Spleen (tissue), 11 donors: Measurements from ENCODE around the gene PCYT1A. TPM values are rescaled to one million over a fixed set of nuclear protein-coding genes. Genes with fewer than 3 reads are reported as not detected.

Experiments
- DNase-seq: peaks from one replicate; pipeline ENCODE4 v3.0.0-alpha.2; 2020
- H3K27ac ChIP-seq, 8 donors: fragments of 200-600 bp; sonication (generic) in 7 of 8; 1 replicate in 4 of 8; 2 replicates in 4 of 8; pipeline versions ENCODE4 v1.5.0 to v1.8.0; 2016 to 2021; ENCODE audit warnings: inconsistent platforms in 4 of 8, mild to moderate bottlenecking in 4 of 8, moderate library complexity in 1 of 8
- H3K27me3 ChIP-seq, 7 donors: fragments of 200-600 bp; sonication (generic) in 6 of 7; replicated peaks in 1 of 7; 1 replicate in 4 of 7; 2 replicates in 3 of 7; pipeline versions ENCODE4 v1.5.0 to v1.8.0; 2016 to 2021; ENCODE audit warnings: inconsistent platforms in 3 of 7, mild to moderate bottlenecking in 1 of 7
- H3K36me3 ChIP-seq, 6 donors: fragments of 200-600 bp; sonication (generic) in 5 of 6; 1 replicate in 4 of 6; 2 replicates in 2 of 6; pipeline versions ENCODE4 v1.5.0 to v1.8.0; 2016 to 2021; ENCODE audit warnings: inconsistent platforms in 2 of 6
- H3K4me1 ChIP-seq, 6 donors: fragments of 200-600 bp; sonication (generic) in 5 of 6; 1 replicate in 3 of 6; 2 replicates in 3 of 6; pipeline versions ENCODE4 v1.5.0 to v1.8.0; 2016 to 2021; ENCODE audit warnings: inconsistent platforms in 3 of 6
- H3K4me3 ChIP-seq, 8 donors: fragments of 200-600 bp; sonication (generic) in 7 of 8; 1 replicate in 4 of 8; 2 replicates in 4 of 8; pipeline versions ENCODE4 v1.5.0 to v1.8.0; 2016 to 2021; ENCODE audit warnings: inconsistent platforms in 4 of 8, mild to moderate bottlenecking in 4 of 8, moderate library complexity in 2 of 8
- H3K9me3 ChIP-seq, 8 donors: fragments of 200-600 bp; sonication (generic) in 7 of 8; 1 replicate in 4 of 8; 2 replicates in 4 of 8; pipeline versions ENCODE4 v1.5.0 to v1.8.0; 2016 to 2021; ENCODE audit warnings: inconsistent platforms in 4 of 8
- POLR2A ChIP-seq, 3 donors: fragments of 450-650 bp; IDR thresholded peaks; one replicate each; pipeline ENCODE4 v1.5.1; 2017; ENCODE audit warnings: antibody characterized with exemption in 3 of 3, mild to moderate bottlenecking in 1 of 3
- POLR2AphosphoS5 ChIP-seq, 3 donors: sonication (generic); formaldehyde crosslinking; IDR thresholded peaks; one replicate each; pipeline ENCODE4 v1.5.1; 2017; ENCODE audit warnings: antibody characterized with exemption in 3 of 3
- WGBS, 5 donors: extraction: QIAGEN DNeasy Blood & Tissue Kit in 3 of 5; methylation state at CpG; one replicate each; pipeline versions ENCODE4 v1.1.5 to v1.1.7; 2013 to 2018; 5-methylcytosine and 5-hydroxymethylcytosine counted together
- intact Hi-C: fragments of 100-400 bp; cut with DNase I; formaldehyde crosslinking; loops from one replicate; pipeline ENCODE4 v1.15.0; 2023; ENCODE audit warnings: low total_unique reads
- polyA plus RNA-seq, 3 donors: library from polyadenylated mRNA; stranded (reverse); fragments of 200-250 nt; gene quantifications; one replicate each; pipeline ENCODE4 v1.2.1, GENCODE V29; 2013
- total RNA-seq, 7 donors: library from RNA; depleted of rRNA in 3 of 7; stranded (reverse); fragments of >200 nt in 3 of 7; fragmentation: NEBNext Ultra II Directional in 4 of 7; extraction: Animal tissue kit (Norgen Biotek cat#: 25700) in 4 of 7; gene quantifications; one replicate each; pipeline versions ENCODE4 v1.1.0 to v1.2.1, GENCODE V29; 2016 to 2021
- TF ChIP-seq, protein P1 (sequence below), 11 experiments: fragments of 200-600 bp in 7 of 11; fragments of 450-650 bp in 4 of 11; sonication (generic) in 4 of 11; IDR thresholded peaks in 8 of 11; conservative IDR thresholded peaks in 3 of 11; 1 replicate in 7 of 11; 2 replicates in 4 of 11; pipeline versions ENCODE4 v1.4.0 to v1.8.0; 2016 to 2021; ENCODE audit warnings: antibody characterized with exemption in 11 of 11, inconsistent platforms in 4 of 11, mild to moderate bottlenecking in 1 of 11
- donor health status: healthy with polysubstance abuse.
- donor health status: DM: no; HTN: no; CAD: no; lungs with moderate emphysema.
- donor health status: DM: no; HTN: no; CAD: no.
- donor health status: Bipolar disorder and iron deficiency.
- donor health status: healthy.
- donor health status: DM: no; HTN: no; CAD: no.
- donor health status: DM: yes; HTN: yes; CAD: no.

PCYT1A gene
- total and polyA plus RNA-seq, 10 donors, result 10.6 to 128 (median 90.3) TPM

DNA sequence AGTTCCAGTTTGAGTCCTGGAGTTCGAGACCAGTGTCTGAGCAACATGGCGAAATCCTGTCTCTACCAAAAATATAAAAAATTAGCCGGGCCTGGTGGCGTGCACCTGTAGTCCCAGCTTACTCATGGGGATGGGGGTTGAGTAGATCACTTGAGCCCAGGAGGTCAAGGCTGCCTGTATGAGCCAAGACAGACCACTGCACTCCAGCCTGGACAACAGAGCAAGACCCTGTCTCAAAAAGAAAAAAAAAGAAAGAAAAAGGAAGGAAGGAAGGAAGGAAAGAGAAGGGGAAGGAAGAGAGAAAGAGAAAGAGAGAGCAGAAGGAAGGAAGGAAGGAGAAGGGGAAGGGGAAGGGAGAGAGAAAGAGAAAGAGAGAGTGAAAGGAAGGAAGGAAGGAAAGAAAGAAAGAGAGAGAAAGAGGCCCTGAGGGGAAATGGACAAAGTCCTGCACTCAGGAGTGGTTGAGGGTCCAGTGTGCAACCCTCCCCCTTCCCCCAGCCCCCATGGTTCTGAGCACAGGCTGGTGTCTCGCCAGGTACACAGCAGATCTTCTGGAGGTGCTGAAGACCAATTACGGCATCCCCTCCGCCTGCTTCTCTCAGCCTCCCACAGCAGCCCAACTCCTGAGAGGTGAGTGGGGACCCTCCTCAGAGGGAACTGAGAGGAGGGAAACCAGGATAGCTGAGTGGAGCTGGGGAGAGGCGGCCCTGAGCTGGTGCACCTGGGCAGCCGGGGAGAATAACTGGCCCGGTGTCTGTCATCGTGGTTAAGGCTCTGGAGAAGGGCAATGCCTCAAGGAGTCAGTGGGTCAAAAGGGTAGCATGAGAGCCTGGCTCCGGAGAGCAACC is 70.0 kb downstream of the PCYT1A start:
- TF ChIP-seq, protein P1, sequence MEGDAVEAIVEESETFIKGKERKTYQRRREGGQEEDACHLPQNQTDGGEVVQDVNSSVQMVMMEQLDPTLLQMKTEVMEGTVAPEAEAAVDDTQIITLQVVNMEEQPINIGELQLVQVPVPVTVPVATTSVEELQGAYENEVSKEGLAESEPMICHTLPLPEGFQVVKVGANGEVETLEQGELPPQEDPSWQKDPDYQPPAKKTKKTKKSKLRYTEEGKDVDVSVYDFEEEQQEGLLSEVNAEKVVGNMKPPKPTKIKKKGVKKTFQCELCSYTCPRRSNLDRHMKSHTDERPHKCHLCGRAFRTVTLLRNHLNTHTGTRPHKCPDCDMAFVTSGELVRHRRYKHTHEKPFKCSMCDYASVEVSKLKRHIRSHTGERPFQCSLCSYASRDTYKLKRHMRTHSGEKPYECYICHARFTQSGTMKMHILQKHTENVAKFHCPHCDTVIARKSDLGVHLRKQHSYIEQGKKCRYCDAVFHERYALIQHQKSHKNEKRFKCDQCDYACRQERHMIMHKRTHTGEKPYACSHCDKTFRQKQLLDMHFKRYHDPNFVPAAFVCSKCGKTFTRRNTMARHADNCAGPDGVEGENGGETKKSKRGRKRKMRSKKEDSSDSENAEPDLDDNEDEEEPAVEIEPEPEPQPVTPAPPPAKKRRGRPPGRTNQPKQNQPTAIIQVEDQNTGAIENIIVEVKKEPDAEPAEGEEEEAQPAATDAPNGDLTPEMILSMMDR (IDR thresholded peaks at IDR 0.05 in 8 of 11, conservative IDR thresholded peaks at IDR 0.05 in 3 of 11), result no peak
- TF ChIP-seq POLR2AphosphoS5 (IDR thresholded peaks at IDR 0.05), result no peak
- no peak for TF ChIP-seq POLR2A (IDR thresholded peaks at IDR 0.05)
- no peaks in the 10 kb centered on the region for H3K9me3 ChIP-seq
- H3K27me3 ChIP-seq, result no peaks in the 10 kb centered on the region
- no peak overlapping the region for H3K4me3 ChIP-seq
- peak overlapping the region in 4 of 8 donors; percentile 62 to 91 (median 88) for H3K27ac ChIP-seq
- H3K36me3 ChIP-seq, result no peaks in the 10 kb centered on the region
- intact Hi-C loops, result no loop called here
- DNase-seq, result no peak
- WGBS, 5 donors, result 85 to 98% (median 94%) methylated on average over 12 of the region's 12 CpGs
- peaks cover 9 to 35% (median 18%) of the 10 kb centered on the region in 6 donors for H3K4me1 ChIP-seq

DNA sequence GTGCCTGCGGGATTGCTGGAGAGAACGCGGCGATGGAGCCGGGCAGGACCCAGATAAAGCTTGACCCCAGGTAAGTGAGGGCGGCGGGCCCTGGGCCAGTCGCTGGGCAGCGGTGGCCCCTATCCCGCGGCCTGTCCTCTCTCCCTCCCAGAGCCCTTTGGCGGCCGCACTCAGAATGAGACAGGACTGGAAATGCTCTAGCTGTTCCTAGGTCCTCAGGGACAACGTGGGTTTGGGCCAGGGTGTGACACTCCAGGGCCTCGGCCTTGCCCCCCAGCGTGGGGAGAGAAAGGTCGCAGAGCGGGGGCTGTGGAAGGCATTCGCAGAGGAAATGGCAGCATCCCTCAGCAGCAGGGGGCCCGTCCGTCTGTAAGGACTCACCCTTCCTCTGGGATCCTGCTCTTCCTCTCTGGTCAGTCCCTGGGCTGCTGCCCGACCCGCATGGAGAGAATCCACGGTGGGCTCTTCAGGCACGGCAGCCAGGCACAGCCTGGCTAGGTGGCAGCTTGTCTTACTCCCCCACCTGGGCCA is 70.8 kb downstream of the PCYT1A start:
- Histone ChIP-seq H3K27me3 (no peaks in the 10 kb centered on the region), H3K27ac (peak overlapping the region in 3 of 8 donors; percentile 38 to 91 (median 89)), H3K36me3 (no peaks in the 10 kb centered on the region), H3K4me1 (peaks cover 9 to 35% (median 18%) of the 10 kb centered on the region in 6 donors), H3K4me3 (no peak overlapping the region), H3K9me3 (no peaks in the 10 kb centered on the region)
- TF ChIP-seq, protein P1 (IDR thresholded peaks at IDR 0.05 in 8 of 11, conservative IDR thresholded peaks at IDR 0.05 in 3 of 11), result no peak
- TF ChIP-seq POLR2A (IDR thresholded peaks at IDR 0.05) (no peak), POLR2AphosphoS5 (IDR thresholded peaks at IDR 0.05) (no peak)
- intact Hi-C loops, result no loop called here
- no peak for DNase-seq
- WGBS, 5 donors, result 63 to 85% (median 68%) methylated on average over 6 to 25 of the region's 25 CpGs

DNA sequence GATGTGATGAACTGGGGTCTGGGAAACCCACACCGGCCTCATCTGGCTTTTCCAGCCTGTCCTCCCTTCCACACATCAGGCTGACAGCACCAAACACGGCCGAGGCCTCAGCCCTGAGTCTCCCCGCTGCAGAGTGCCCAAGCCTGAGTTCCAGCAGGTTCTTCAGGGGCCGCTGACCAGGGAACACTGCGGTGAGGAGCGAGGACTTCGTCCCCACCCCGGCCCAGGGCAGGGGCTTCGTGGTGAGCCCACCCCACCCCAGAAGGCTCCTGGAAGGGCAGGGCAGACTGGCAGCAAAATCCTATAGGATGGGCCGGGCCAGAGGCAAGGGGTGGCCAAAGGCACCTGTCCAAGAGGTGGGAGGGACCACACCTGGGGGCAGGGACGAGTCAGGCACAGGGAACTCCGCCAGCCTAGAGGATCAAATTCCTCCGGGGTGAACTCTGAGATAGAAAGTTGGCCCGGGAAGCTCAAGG is 71.4 kb downstream of the PCYT1A start, which contains the start of gene SLC51A:
TSS of gene SLC51A (plus strand) at position 446 of the 476 bp plus-strand sequence. CDS start 179 bp downstream, outside the sequence.
- peak; percentile 66 for DNase-seq
- Histone ChIP-seq H3K36me3 (no peaks in the 10 kb centered on the region), H3K4me3 (no peak within 1 kb of the TSS), H3K9me3 (no peaks in the 10 kb centered on the region), H3K4me1 (peaks cover 9 to 35% (median 18%) of the 10 kb centered on the region in 6 donors), H3K27me3 (no peaks in the 10 kb centered on the region), H3K27ac (peak within 1 kb of the TSS in 4 of 8 donors; percentile 62 to 91 (median 88))
- no peak for TF ChIP-seq POLR2A (IDR thresholded peaks at IDR 0.05)
- TF ChIP-seq POLR2AphosphoS5 (IDR thresholded peaks at IDR 0.05), result no peak
- TF ChIP-seq, protein P1 (IDR thresholded peaks at IDR 0.05 in 8 of 11, conservative IDR thresholded peaks at IDR 0.05 in 3 of 11), result no peak
- intact Hi-C loops, result no loop called here
- WGBS, 5 donors, result 72 to 80% (median 74%) methylated on average over 14 to 15 of the region's 15 CpGs
